Thymus (tissue), 11 donors: ENCODE data around the gene SOCS6. TPM values are rescaled to one million over a fixed set of nuclear protein-coding genes. Genes with fewer than 3 reads are reported as not detected.
"Not testable (repeated sequence)": the region's sequence is repeated elsewhere in the genome, so short reads cannot be mapped to it uniquely, and the experiment has no call there.

Experiments used
- DNase-seq, 9 donors: peaks; one replicate each; pipeline ENCODE4 v3.0.0-alpha.2; 2013; ENCODE audit warnings: low spot score in 9 of 9, low read depth in 6 of 9, missing footprints in 1 of 9
- H3K27ac ChIP-seq, 2 donors: one replicate each; pipeline ENCODE4 v1.5.1; 2013; ENCODE audit warnings: control low read depth in 1 of 2, low read depth in 1 of 2, low read length in 1 of 2, mild to moderate bottlenecking in 1 of 2, moderate library complexity in 1 of 2
- H3K27me3 ChIP-seq, 2 donors: one replicate each; pipeline ENCODE4 v1.5.1; 2013; ENCODE audit warnings: low read length in 1 of 2; ENCODE audit not compliant: control insufficient read depth in 2 of 2, insufficient read depth in 1 of 2
- H3K36me3 ChIP-seq, 2 donors: one replicate each; pipeline ENCODE4 v1.5.1; 2013; ENCODE audit warnings: low read length in 1 of 2, mild to moderate bottlenecking in 1 of 2, moderate library complexity in 1 of 2; ENCODE audit not compliant: control insufficient read depth in 2 of 2, insufficient read depth in 2 of 2
- H3K4me1 ChIP-seq, 2 donors: one replicate each; pipeline ENCODE4 v1.5.1; 2013; ENCODE audit warnings: low read length in 2 of 2; ENCODE audit not compliant: control insufficient read depth in 2 of 2, insufficient read depth in 2 of 2
- H3K4me3 ChIP-seq, 2 donors: one replicate each; pipeline ENCODE4 v1.5.1; 2013; ENCODE audit warnings: low read length in 2 of 2, control low read depth in 1 of 2, mild to moderate bottlenecking in 1 of 2
- H3K9me3 ChIP-seq, 2 donors: one replicate each; pipeline ENCODE4 v1.5.1; 2013; ENCODE audit warnings: low read length in 1 of 2, mild to moderate bottlenecking in 1 of 2; ENCODE audit not compliant: control insufficient read depth in 2 of 2, insufficient read depth in 1 of 2
- WGBS: extraction: QIAGEN DNeasy Blood & Tissue Kit; methylation state at CpG from one replicate; pipeline ENCODE4 v1.1.7; 2013; 5-methylcytosine and 5-hydroxymethylcytosine counted together
- polyA plus RNA-seq: library from polyadenylated mRNA; stranded (reverse); fragments of 200-250 nt; gene quantifications from one replicate; pipeline ENCODE4 v1.2.3, GENCODE V29; 2013
- total RNA-seq: library from RNA; stranded (reverse); fragments of 120-200 nt; gene quantifications from one replicate; pipeline ENCODE4 v1.2.4, GENCODE V29; 2013
- donor health status: healthy.

The SOCS6 gene
- total and polyA plus RNA-seq, 2 donors, result 5.0 to 5.4 TPM

- H3K27me3 ChIP-seq, result no peaks in the 10 kb centered on the region
- no peaks in the 10 kb centered on the region for H3K9me3 ChIP-seq
- no peak for DNase-seq
- no peak overlapping the region for H3K27ac ChIP-seq
- 94% methylated on average over 5 of the region's 5 CpGs for WGBS
- no peaks in the 10 kb centered on the region for H3K4me1 ChIP-seq
- H3K4me3 ChIP-seq, result no peak overlapping the region
- no peaks in the 10 kb centered on the region for H3K36me3 ChIP-seq
Observed at GRCh38 chr18:70335892-70336726, 47.3 kb downstream of the SOCS6 start.

- Histone ChIP-seq H3K4me1 (no peaks in the 10 kb centered on the region), H3K36me3 (no peaks in the 10 kb centered on the region), H3K27ac (no peak overlapping the region), H3K9me3 (no peaks in the 10 kb centered on the region), H3K4me3 (no peak overlapping the region), H3K27me3 (no peaks in the 10 kb centered on the region)
- WGBS, result 96% methylated on average over 4 of the region's 4 CpGs
- DNase-seq, result no peak
Observed at GRCh38 chr18:70337139-70337972, 48.5 kb downstream of the SOCS6 start.

DNA sequence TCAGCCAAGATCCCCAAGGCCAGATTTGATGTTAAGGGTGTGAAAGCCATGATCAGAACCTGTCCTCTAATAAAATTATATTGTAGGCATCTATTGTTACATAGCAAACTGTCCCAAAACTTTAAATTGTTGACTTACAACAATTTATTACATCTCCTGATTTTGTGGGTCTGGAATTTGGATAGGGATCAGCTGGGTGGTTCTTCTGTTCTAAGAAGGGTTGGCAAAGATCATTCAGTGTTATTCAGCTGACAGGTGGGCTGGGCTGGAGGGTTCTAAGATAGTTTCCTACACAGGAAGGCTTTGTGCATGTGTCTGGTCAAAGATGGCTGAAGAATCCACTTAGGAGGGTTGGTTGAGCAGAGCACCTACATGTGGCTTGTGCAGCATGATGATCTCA lies 50.0 kb downstream of the SOCS6 start:
- Histone ChIP-seq H3K27me3 (no peaks in the 10 kb centered on the region), H3K4me3 (no peak overlapping the region), H3K4me1 (no peaks in the 10 kb centered on the region), H3K36me3 (no peaks in the 10 kb centered on the region), H3K27ac (no peak overlapping the region), H3K9me3 (no peaks in the 10 kb centered on the region)
- no peak for DNase-seq

GRCh38 chr18:70339915-70340314 lies 51.1 kb downstream of the SOCS6 start:
- DNase-seq, result no peak
- no peaks in the 10 kb centered on the region for H3K9me3 ChIP-seq
- no peaks in the 10 kb centered on the region for H3K27me3 ChIP-seq
- no peaks in the 10 kb centered on the region for H3K36me3 ChIP-seq
- H3K27ac ChIP-seq, result no peak overlapping the region
- H3K4me3 ChIP-seq, result no peak overlapping the region
- H3K4me1 ChIP-seq, result no peaks in the 10 kb centered on the region

DNA sequence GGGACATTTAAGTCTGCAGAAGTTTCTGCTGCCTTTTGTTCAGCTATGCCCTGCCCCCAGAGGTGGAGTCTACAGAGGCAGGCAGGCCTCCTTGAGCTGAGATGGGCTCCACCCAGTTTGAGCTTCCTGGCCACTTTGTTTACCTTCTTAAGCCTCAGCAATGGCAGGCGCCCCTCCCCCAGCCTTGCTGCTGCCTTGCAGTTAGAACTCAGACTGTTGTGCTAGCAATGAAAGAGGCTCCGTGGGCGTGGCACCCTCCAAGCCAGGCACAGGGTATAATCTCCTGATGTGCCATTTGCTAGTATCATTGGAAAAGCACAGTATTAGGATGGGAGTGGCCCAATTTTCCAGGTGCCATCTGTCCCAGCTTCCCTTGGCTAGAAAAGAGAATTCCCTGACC lies 59.6 kb downstream of the SOCS6 start:
- not testable (repeated sequence) for H3K4me3 ChIP-seq, H3K9me3 ChIP-seq, H3K4me1 ChIP-seq, H3K36me3 ChIP-seq, H3K27me3 ChIP-seq, H3K27ac ChIP-seq
- 98% methylated on average over 3 of the region's 3 CpGs for WGBS
- DNase-seq, result peak in 2 of 9 donors; percentile 15 to 32

DNA sequence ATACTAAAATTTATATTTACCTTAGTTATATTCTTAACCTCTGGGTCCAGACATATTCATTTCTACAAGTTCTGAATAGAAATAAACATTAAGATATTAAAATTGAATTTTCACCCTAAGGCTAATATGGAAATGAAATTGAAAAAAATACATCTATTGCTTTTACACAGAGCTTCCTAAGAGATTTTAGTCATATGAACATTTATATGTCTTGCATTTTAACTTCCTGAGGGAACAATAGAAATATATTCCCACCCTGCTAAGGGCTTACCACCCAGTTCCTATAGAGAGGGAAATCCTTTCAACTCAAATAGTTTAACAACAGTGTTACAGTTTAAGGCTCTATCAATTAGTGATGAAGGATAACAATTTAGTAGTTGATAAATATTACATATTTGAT lies 60.5 kb downstream of the SOCS6 start:
- Histone ChIP-seq H3K27ac (no peak overlapping the region), H3K4me1 (no peaks in the 10 kb centered on the region), H3K9me3 (peaks cover 0 to under 1% of the 10 kb centered on the region in 2 donors), H3K27me3 (no peaks in the 10 kb centered on the region), H3K4me3 (no peak overlapping the region), H3K36me3 (no peaks in the 10 kb centered on the region)
- DNase-seq, result no peak

DNA sequence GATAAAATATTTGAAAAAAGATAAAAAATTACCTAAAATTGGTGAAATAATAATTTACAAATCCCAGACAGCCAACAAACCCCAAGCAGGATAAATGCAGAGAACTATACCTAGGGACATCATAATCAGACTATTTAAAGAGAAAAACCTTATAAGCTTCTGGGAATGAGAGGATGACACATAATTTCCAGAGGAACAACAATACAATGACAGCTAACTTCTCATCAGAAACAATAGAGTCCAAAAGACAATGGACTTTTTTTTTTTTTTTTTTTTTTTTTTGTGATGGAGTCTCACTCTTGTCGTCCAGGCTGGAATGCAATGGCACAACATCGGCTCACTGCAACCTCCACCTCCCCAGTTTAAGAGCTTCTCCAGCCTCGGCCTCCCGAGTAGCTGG lies 65.2 kb downstream of the SOCS6 start:
- DNase-seq, result no peak
- H3K36me3 ChIP-seq, result no peaks in the 10 kb centered on the region
- WGBS, result 95% methylated on average over 4 of the region's 4 CpGs

GRCh38 chr18:70354771-70355170 lies 65.9 kb downstream of the SOCS6 start:
- no peak for DNase-seq
- peaks cover 0 to 3% of the 10 kb centered on the region in 2 donors for H3K9me3 ChIP-seq
- 96% methylated on average over 2 of the region's 2 CpGs for WGBS

More for the DNA sequence above, 65.2 kb downstream of the SOCS6 start:
- Histone ChIP-seq H3K4me1 (no peaks in the 10 kb centered on the region), H3K27me3 (no peaks in the 10 kb centered on the region), H3K4me3 (no peak overlapping the region), H3K9me3 (peaks cover 0 to 3% of the 10 kb centered on the region in 2 donors), H3K27ac (no peak overlapping the region)

GRCh38 chr18:70355620-70356385 lies 67.0 kb downstream of the SOCS6 start:
- Histone ChIP-seq H3K9me3 (peaks cover 0 to 3% of the 10 kb centered on the region in 2 donors), H3K27ac (no peak overlapping the region), H3K27me3 (no peaks in the 10 kb centered on the region), H3K4me1 (no peaks in the 10 kb centered on the region), H3K4me3 (no peak overlapping the region), H3K36me3 (no peaks in the 10 kb centered on the region)
- no peak for DNase-seq
- 92% methylated on average over 5 of the region's 5 CpGs for WGBS

More at GRCh38 chr18:70354771-70355170, 65.9 kb downstream of the SOCS6 start:
- H3K27me3 ChIP-seq, result no peaks in the 10 kb centered on the region
- H3K27ac ChIP-seq, result no peak overlapping the region
- no peak overlapping the region for H3K4me3 ChIP-seq
- no peaks in the 10 kb centered on the region for H3K36me3 ChIP-seq
- H3K4me1 ChIP-seq, result no peaks in the 10 kb centered on the region
